Measurements from ENCODE around the gene SPACDR. TPM values are rescaled to one million over a fixed set of nuclear protein-coding genes. Genes with fewer than 3 reads are reported as not detected.

The SPACDR gene
- total and polyA plus RNA-seq, 7 donors: 0.63 to 0.95 TPM; not detected in 5

DNA sequence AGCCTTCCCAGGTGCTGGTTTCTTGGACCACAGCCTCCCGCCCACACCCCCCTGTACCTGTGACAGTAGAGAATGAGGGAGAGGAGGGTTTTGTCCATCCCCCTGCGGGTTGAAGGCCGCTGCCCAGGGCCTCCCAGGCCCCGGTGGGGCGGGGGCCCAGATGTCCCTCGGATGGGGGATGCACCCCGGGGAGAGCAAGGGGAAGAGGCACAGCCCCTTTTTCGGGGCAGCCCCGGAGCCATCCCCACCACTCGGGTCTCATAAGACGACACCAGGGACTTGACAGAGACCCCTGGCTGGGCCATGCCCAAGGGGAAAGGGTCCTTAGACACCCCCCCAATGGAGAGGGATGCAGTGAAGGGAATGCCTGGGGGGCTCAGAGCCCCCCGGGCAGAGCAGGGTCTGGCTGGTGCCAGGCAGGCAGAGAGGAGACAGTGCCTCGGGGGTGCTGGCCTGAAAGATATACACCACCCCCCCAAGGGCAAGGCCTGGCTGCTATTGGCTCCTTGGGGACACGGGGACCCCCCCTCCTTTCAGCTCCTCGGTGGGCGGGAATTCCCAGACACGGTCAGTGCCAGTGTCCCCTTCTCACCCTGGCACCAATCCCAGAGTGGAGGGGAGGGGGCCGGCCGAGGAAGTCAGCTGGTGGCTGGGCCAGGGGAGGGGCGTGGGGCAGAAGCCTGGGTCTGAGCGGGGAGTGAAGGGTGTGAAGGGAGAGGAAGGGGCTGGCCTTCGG is 3.7 kb upstream of the SPACDR start:
- no peak for DNase-seq

DNA sequence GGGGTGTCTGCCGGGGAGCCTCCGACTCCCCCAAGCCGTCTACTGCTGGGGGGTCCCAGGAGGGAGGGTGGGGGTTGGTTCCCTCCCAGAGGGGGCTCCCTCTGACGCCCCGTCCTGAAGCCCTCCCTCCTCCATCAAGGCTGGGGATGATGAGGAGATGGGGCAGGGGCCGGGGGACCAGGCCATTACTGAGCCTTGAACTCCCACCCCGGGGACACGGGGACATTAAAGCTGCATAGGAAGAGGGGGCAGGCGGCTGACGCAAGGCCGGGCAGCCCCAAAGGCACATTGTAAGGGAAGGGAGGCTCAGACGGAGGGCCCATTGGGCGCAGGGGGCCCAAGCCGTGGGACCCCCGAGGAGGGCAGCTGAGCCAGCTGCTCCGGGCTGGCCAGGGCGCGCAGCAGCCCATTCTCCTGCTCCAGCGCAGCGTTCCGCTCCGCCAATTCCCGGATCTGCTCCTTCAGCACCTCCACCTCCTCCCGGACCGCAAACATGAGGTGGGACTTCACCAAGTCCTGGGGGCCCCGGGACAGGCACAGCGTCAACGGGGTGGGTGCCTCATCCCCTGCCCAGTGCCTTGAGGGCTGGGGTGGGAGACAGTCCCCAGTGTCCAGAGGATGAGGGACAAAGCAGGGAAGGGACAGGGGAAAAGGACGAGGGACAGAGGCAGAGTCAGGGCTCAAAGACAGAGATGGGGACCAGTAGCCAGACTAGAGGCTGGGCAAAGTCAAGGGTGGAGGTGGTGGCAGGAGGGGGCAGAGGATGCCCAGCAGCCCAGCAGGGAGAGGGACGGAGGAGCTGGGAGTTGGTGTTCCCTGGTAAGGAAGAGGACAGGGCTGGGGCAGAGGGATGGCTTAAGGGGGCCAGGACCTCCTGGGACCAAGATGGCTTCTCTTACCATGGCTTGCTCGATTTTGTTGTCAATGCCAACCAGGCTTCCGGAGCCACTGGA is 2.9 kb upstream of the SPACDR start:
- Histone ChIP-seq H3K36me3 (peaks cover 0 to 48% (median 11%) of the 10 kb centered on the region in 4 donors), H3K9me3 (no peaks in the 10 kb centered on the region), H3K27me3 (no peaks in the 10 kb centered on the region), H3K27ac (peak overlapping the region; percentile 54 to 77 (median 72)), H3K4me3 (peak overlapping the region in 2 of 4 donors; percentile 14 to 23), H3K4me1 (peaks cover 0 to 58% (median 46%) of the 10 kb centered on the region in 4 donors)
- DNase-seq: no peak
- 80 to 89% methylated on average over 32 of the region's 32 CpGs for WGBS, 2 donors
- TF ChIP-seq POLR2A (IDR thresholded peaks at IDR 0.05): no peak
- TF ChIP-seq POLR2AphosphoS5 (IDR thresholded peaks at IDR 0.05): peak in 1 of 4 donors; percentile 3
- intact Hi-C loops (cut with DNase I): loop anchor here (5.0 kb wide), 2 partner anchors 210 to 225 kb away; partner anchors contain the start of gene GIGYF1

More for the DNA sequence above, 3.7 kb upstream of the SPACDR start:
- H3K9me3 ChIP-seq: no peaks in the 10 kb centered on the region
- no peaks in the 10 kb centered on the region for H3K27me3 ChIP-seq
- 80 to 81% methylated on average over 22 of the region's 22 CpGs for WGBS, 2 donors
- peaks cover 0 to 67% (median 54%) of the 10 kb centered on the region in 4 donors for H3K4me1 ChIP-seq
- peaks cover 0 to 55% (median 15%) of the 10 kb centered on the region in 4 donors for H3K36me3 ChIP-seq
- TF ChIP-seq POLR2A (IDR thresholded peaks at IDR 0.05) (no peak), POLR2AphosphoS5 (IDR thresholded peaks at IDR 0.05) (peak in 2 of 4 donors; percentile 40 to 56), EP300 (IDR thresholded peaks at IDR 0.05) (no peak), CTCF (IDR thresholded peaks at IDR 0.05) (no peak)
- intact Hi-C loops (cut with DNase I): loop anchor here (2.0 to 5.0 kb wide), 3 partner anchors 91 to 224 kb away; partner anchors contain the start of gene GIGYF1
- H3K27ac ChIP-seq: peak overlapping the region; percentile 36 to 77 (median 72)
- peak overlapping the region in 2 of 4 donors; percentile 14 to 23 for H3K4me3 ChIP-seq

GRCh38 chr7:100465702-100466311 is 1.7 kb upstream of the SPACDR start:
- no peaks in the 10 kb centered on the region for H3K9me3 ChIP-seq
- peak overlapping the region in 3 of 4 donors; percentile 14 to 23 (median 21) for H3K4me3 ChIP-seq
- intact Hi-C loops (cut with DNase I): loop anchor here (5.0 kb wide), 2 partner anchors 211 to 226 kb away; partner anchors contain the start of gene GIGYF1
- no peaks in the 10 kb centered on the region for H3K27me3 ChIP-seq
- peaks cover 0 to 49% (median 41%) of the 10 kb centered on the region in 4 donors for H3K4me1 ChIP-seq
- H3K36me3 ChIP-seq: peaks cover 0 to 41% (median 7%) of the 10 kb centered on the region in 4 donors
- peak; percentile 92 for DNase-seq
- 9 to 34% methylated on average over 17 of the region's 17 CpGs for WGBS, 2 donors
- TF ChIP-seq POLR2A (IDR thresholded peaks at IDR 0.05) (no peak), POLR2AphosphoS5 (IDR thresholded peaks at IDR 0.05) (peak in 3 of 4 donors; percentile 41 to 75 (median 71)), CTCF (IDR thresholded peaks at IDR 0.05) (peak; percentile 35 to 79 (median 60))
- H3K27ac ChIP-seq: peak overlapping the region; percentile 54 to 77 (median 72)

DNA sequence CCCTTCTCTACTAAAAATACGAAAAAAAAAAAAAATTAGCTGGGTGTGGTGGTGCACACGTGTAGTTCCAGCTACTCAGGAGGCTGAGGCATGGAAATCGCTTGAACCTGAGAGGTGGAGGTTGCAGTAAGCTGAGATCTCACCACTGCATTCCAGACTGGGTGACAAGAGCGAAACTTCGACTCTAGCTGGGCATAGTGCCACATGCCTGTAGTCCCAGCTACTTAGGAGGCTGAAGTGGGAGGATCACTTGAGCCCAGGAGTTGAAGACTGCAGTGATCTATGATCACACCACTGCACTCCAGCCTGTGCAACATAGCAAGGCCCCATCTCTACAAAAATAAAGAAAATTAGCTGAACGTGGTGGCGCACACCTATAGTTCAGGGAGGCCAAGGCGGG is 1.2 kb upstream of the SPACDR start:
- TF ChIP-seq POLR2AphosphoS5 (IDR thresholded peaks at IDR 0.05) (no peak), CTCF (IDR thresholded peaks at IDR 0.05) (no peak), POLR2A (IDR thresholded peaks at IDR 0.05) (no peak), EP300 (IDR thresholded peaks at IDR 0.05) (no peak)
- Histone ChIP-seq H3K4me3 (no peak overlapping the region), H3K36me3 (peaks cover 0 to 38% (median 7%) of the 10 kb centered on the region in 4 donors), H3K9me3 (no peaks in the 10 kb centered on the region), H3K4me1 (peaks cover 0 to 48% (median 41%) of the 10 kb centered on the region in 4 donors), H3K27me3 (no peaks in the 10 kb centered on the region), H3K27ac (peak overlapping the region in 3 of 4 donors; percentile 71 to 77 (median 74))
- 78 to 82% methylated on average over 8 of the region's 8 CpGs for WGBS, 2 donors
- no peak for DNase-seq
- intact Hi-C loops (cut with DNase I): loop anchor here (5.0 kb wide), 2 partner anchors 212 to 227 kb away; partner anchors contain the start of gene GIGYF1
